Esophagus squamous epithelium (tissue), 5 donors: ENCODE results near the gene PRMT7. TPM values are rescaled to one million over a fixed set of nuclear protein-coding genes. Genes with fewer than 3 reads are reported as not detected.

Experiments used
- DNase-seq: peaks from one replicate; lab custom pipeline; 2025; lab: John Stamatoyannopoulos, UW
- H3K27ac ChIP-seq, 4 donors: fragments of 200-600 bp; sonication (generic); one replicate each; pipeline ENCODE4 v1.5.1; 2016 to 2019; ENCODE audit warnings: mild to moderate bottlenecking in 1 of 4
- H3K27me3 ChIP-seq, 4 donors: fragments of 200-600 bp; sonication (generic); 1 replicate in 3 of 4; 2 replicates in 1 of 4; pipeline versions ENCODE4 v1.5.1 to v1.6.0; 2017 to 2021; ENCODE audit warnings: antibody characterized with exemption in 1 of 4
- H3K36me3 ChIP-seq, 3 donors: fragments of 200-600 bp; sonication (generic); one replicate each; pipeline ENCODE4 v1.5.1; 2016 to 2019
- H3K4me1 ChIP-seq, 3 donors: fragments of 200-600 bp; sonication (generic); one replicate each; pipeline ENCODE4 v1.5.1; 2017 to 2019
- H3K4me3 ChIP-seq, 4 donors: fragments of 200-600 bp; sonication (generic); 1 replicate in 3 of 4; 2 replicates in 1 of 4; pipeline ENCODE4 v1.5.1; 2016 to 2019; ENCODE audit warnings: mild to moderate bottlenecking in 2 of 4, moderate library complexity in 1 of 4
- H3K9me3 ChIP-seq, 3 donors: fragments of 200-600 bp; sonication (generic); one replicate each; pipeline ENCODE4 v1.5.1; 2016 to 2019
- CTCF ChIP-seq, 6 experiments: fragments of 450-650 bp in 4 of 6; fragments of 200-600 bp in 2 of 6; sonication (generic) in 2 of 6; IDR thresholded peaks; one replicate each; pipeline ENCODE4 v1.5.1; 2016 to 2019; ENCODE audit warnings: antibody characterized with exemption in 6 of 6, mild to moderate bottlenecking in 4 of 6, moderate library complexity in 4 of 6
- POLR2A ChIP-seq, 4 donors: fragments of 450-650 bp; IDR thresholded peaks; one replicate each; pipeline ENCODE4 v1.6.1; 2017; ENCODE audit warnings: antibody characterized with exemption in 4 of 4, mild to moderate bottlenecking in 4 of 4, moderate library complexity in 3 of 4
- WGBS, 2 donors: methylation state at CpG; one replicate each; pipeline ENCODE4 v1.1.5; 2018; 5-methylcytosine and 5-hydroxymethylcytosine counted together
- intact Hi-C: fragments of 100-400 bp; cut with DNase I; formaldehyde crosslinking; loops from one replicate; pipeline ENCODE4 v1.15.0; 2022
- total RNA-seq, 4 donors: library from RNA; depleted of rRNA; stranded (reverse); fragments of >200 nt; gene quantifications; one replicate each; pipeline ENCODE4 v1.1.0, GENCODE V29; 2016
- donor health status: DM: yes; HTN: yes; CAD: no.

PRMT7 gene
- total RNA-seq, 4 donors from 2014 or later: 15.2 to 35.7 (median 21.2) TPM

- Histone ChIP-seq H3K36me3 (no peaks in the 10 kb centered on the region), H3K4me1 (no peaks in the 10 kb centered on the region), H3K27me3 (peaks cover 0 to 39% (median 0%) of the 10 kb centered on the region in 4 donors), H3K27ac (no peak overlapping the region), H3K4me3 (no peak overlapping the region), H3K9me3 (no peaks in the 10 kb centered on the region)
- intact Hi-C loops: loop anchor here (10.0 kb wide), 1 partner anchor 118 kb away; no protein-coding TSS in a partner anchor
- DNase-seq: no peak
- WGBS, 2 donors: 8 to 9% methylated on average over 5 of the region's 6 CpGs
- TF ChIP-seq POLR2A (IDR thresholded peaks at IDR 0.05) (no peak), CTCF (IDR thresholded peaks at IDR 0.05) (peak; percentile 59 to 78 (median 70))
These were observed 85.7 kb downstream of the PRMT7 start for GRCh38 chr16:68396481-68396880.

DNA sequence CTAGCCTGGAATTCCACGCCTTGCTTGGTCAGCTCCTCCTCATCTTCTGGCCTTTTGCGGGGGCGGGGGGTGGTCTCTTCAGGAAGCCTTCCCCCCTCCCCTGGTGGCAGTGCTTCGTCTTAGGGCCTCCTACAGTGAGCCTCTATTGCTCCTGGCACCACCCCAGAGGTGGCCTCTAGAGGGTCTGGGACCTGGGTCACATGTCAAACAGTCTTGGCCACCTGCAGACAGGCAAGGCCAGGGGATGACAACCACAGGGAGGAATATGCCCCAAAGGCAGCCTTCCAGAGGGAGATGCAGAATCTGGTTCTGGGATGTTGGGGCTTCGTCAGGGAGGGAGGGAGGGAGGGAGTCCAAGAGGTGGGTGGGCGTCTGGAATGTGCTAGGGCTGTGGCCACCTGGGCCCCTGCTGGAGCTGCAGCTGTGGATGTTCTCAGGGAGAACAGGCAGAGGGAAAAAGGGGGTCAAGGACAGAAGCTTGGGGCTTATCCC is 86.9 kb downstream of the PRMT7 start:
- Histone ChIP-seq H3K27me3 (peaks cover 0 to 43% (median 0%) of the 10 kb centered on the region in 4 donors), H3K27ac (no peak overlapping the region), H3K4me3 (no peak overlapping the region), H3K9me3 (no peaks in the 10 kb centered on the region), H3K4me1 (no peaks in the 10 kb centered on the region), H3K36me3 (no peaks in the 10 kb centered on the region)
- TF ChIP-seq POLR2A (IDR thresholded peaks at IDR 0.05) (no peak), CTCF (IDR thresholded peaks at IDR 0.05) (no peak)
- 70 to 84% methylated on average over 5 to 6 of the region's 6 CpGs for WGBS, 2 donors
- intact Hi-C loops: loop anchor here (10.0 kb wide), 1 partner anchor 117 kb away; no protein-coding TSS in a partner anchor
- no peak for DNase-seq

GRCh38 chr16:68399456-68399855 is 88.6 kb downstream of the PRMT7 start:
- Histone ChIP-seq H3K4me1 (no peaks in the 10 kb centered on the region), H3K4me3 (no peak overlapping the region), H3K27me3 (peaks cover 0 to 43% (median 0%) of the 10 kb centered on the region in 4 donors), H3K27ac (no peak overlapping the region), H3K36me3 (no peaks in the 10 kb centered on the region), H3K9me3 (no peaks in the 10 kb centered on the region)
- intact Hi-C loops: loop anchor here (10.0 kb wide), 1 partner anchor 115 kb away; no protein-coding TSS in a partner anchor
- DNase-seq: no peak
- no peak for TF ChIP-seq CTCF (IDR thresholded peaks at IDR 0.05)
- no peak for TF ChIP-seq POLR2A (IDR thresholded peaks at IDR 0.05)
- 73% methylated on average over 3 of the region's 3 CpGs; no CpG with 5 or more reads in 1 of the 2 donors for WGBS, 2 donors

DNA sequence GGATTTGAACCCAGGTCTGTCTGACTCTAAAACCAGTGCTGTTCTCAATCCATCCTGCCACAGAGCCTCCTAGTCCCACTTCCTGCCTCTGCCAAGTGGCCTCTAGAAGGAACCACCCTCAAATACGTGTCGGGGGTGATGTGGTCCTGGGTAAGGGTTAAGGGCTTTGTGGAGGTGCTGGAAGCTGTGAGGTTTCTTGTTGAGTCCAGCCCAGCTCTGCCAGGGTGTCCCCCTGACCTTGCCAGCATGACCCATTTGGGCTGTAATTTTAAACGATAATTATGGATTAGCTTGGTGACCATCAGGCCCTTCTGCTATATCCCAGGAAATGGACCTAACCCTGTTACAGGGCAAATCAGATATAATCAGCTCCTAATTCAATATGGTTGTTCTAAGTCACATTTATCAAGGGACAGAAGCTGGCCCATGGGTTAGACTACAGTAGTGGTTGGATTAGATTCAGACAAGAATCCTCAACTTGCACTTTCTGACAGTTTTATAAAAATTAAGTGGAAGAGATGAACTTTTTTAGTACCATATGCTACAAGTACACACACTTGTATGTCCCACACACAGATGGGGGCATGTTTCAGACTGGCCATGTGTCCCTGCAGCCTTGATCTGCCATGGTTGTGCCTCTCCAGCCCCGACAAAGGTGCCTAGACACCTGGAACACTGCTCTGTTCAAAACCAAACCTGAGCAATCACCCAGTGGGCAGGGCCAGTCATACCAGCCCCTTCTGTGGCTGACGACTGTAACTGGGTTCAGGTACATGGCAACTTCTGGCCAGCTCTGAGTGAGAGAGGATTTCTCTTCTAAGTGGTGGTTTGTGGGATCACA is 89.5 kb downstream of the PRMT7 start:
- TF ChIP-seq CTCF (IDR thresholded peaks at IDR 0.05) (no peak), POLR2A (IDR thresholded peaks at IDR 0.05) (no peak)
- no peak overlapping the region for H3K27ac ChIP-seq
- H3K27me3 ChIP-seq: peaks cover 0 to 43% (median 0%) of the 10 kb centered on the region in 4 donors
- no peaks in the 10 kb centered on the region for H3K9me3 ChIP-seq
- H3K36me3 ChIP-seq: no peaks in the 10 kb centered on the region
- no peaks in the 10 kb centered on the region for H3K4me1 ChIP-seq
- WGBS, 2 donors: 87 to 100% methylated on average over 1 to 3 of the region's 5 CpGs
- DNase-seq: no peak
- H3K4me3 ChIP-seq: no peak overlapping the region
- intact Hi-C loops: no loop called here

DNA sequence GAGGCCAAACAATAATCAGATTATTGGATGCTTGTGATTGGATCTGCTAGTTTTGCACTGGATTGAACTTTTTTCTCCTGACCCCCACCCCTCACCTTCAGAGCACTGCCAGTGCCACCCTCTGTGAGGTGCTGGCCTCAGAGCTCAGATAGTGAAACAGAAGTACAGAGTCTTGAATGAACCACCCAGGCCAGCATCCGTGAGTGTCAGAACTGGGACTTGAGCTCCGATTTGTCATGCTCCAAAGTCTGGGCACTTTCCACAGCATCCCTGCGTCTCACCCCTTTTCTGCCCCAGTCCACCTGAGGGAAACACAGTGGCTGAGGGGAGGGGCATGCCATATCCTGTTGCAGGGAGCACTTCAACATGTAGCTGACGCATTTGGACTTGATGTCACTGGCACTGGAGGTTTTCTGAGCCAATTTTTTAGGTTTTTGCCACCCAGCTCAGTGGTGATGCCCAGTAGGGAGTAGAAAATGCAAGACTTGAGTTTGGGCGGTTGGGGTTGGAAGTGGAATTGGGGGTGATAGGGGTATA is 90.2 kb downstream of the PRMT7 start:
- 57 to 67% methylated on average over 1 to 3 of the region's 5 CpGs for WGBS, 2 donors
- intact Hi-C loops: no loop called here
- H3K9me3 ChIP-seq: no peaks in the 10 kb centered on the region
- H3K27ac ChIP-seq: no peak overlapping the region
- H3K27me3 ChIP-seq: peaks cover 0 to 49% (median 0%) of the 10 kb centered on the region in 4 donors
- DNase-seq: no peak
- H3K4me1 ChIP-seq: no peaks in the 10 kb centered on the region
- no peak overlapping the region for H3K4me3 ChIP-seq
- no peaks in the 10 kb centered on the region for H3K36me3 ChIP-seq
- TF ChIP-seq CTCF (IDR thresholded peaks at IDR 0.05): no peak
- TF ChIP-seq POLR2A (IDR thresholded peaks at IDR 0.05): no peak
